GM15510 (cell line): Measurements from ENCODE around the gene RSPO3.

Experiments
- POLR2A ChIP-seq: IDR thresholded peaks from 3 replicates; pipeline ENCODE4 v1.6.1; 2011; ENCODE audit warnings: borderline replicate concordance; ENCODE audit not compliant: insufficient read length; ENCODE audit errors: extremely low read depth

RSPO3 gene

DNA sequence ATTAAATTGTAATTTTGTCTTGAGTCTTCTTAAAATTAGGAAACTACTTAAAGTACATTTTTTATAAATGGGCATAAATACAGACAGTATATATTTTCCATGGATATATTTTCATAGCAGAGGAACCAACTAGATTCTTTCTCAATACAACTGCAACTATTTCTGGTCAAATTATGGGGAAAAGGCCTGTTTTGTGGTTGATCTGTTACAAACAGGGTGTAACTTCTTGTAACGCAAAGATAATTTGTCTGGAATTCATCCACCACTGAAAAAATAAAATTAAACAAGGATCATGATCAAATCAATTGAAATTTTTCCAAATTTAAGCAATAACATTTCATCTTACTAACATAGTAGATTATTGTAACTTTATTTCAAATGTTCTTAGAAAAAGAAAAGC, 81.0 kb downstream of the RSPO3 start:
- no peak for TF ChIP-seq POLR2A

DNA sequence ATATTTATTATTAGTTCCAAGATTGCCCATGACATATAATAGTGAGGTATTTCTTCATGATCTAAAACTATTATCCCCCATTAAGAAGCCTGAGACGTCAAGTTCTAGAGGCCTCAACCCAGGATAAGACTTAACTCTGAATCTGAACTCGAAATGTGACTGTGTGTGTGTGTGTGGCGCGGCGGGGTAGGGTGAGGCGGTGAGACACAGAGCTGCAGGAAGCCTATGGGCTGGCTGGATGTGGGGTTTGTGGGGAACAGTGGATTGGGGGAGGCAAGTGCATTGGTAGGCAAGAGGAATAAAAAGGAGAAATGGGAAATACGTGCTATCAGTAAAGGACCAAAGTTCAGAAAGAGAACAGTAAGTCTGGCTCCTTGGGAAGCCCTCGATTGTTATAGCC, 81.6 kb downstream of the RSPO3 start:
- no peak for TF ChIP-seq POLR2A

DNA sequence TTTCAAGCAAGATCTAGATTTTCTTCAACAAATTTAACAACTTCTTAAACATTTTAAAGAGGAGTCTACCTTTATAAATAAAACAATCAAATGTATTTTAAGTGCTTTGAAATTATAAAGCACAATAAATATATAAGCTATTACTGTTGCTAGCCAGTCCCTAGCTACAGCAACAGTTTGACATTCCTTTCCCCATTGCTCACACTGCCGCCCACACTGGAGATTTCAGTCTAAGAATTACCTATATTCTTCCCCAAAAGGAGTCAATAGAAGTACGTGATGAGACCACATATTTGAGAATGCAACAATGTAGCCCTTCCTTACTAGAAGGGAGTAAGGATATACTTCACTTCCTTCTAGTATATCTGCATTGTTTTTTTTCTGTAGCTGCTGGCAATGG, 82.8 kb downstream of the RSPO3 start:
- TF ChIP-seq POLR2A = no peak

DNA sequence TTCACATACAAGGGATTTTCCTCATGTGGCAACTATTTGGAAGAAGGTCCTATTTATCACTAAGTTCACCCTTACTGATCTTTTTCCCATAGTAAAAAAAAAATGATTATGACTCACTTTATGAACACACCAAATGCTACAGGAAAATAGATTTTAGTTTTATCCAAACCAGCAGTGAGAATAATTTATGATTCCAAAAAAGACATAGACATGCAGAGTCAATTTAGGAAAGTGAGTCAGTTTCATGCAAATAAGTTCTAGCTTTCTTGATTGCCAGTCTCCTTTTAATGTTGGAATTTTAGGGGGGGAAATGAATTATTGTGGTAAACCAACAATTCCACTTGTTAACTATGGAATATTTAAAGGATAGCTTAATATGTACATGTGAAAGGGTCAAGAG, 84.2 kb downstream of the RSPO3 start:
- no peak for TF ChIP-seq POLR2A

DNA sequence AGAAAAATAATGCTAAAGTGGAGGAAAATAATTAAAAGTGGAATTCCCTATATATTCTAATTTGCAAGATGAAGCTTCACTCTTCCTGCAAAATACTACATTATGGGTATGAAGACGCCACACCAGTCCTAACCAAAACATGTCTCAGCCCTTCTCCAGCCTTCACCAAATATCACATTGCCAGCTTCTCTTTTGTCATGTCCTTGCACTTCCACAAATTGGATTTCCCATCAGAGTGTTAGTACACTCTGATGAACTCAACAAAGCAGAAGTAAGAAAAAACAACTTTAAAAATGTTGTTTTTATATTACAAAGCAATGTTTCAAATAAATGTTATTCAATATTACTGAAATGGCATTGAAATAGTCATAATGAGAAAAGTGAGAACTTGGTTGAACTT, 85.8 kb downstream of the RSPO3 start:
- no peak for TF ChIP-seq POLR2A

DNA sequence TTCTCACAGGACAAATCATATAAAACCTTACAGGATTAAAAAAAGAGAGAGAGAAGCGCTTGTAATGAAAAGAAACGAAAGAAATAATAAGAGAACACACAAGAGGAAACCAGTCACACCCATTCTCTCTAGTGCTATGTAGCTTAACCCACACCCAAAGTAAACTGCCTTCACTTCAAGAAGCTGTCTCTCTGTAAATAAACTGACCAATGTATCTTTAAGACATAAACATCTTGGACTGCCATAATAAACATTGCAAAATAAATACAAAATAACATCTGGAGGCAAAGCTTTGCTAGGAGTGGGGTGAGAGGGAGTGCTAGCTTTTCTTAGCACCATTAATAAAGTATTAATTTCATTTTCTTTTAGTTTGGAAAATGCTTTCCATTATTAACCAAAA, 86.6 kb downstream of the RSPO3 start:
- no peak for TF ChIP-seq POLR2A

DNA sequence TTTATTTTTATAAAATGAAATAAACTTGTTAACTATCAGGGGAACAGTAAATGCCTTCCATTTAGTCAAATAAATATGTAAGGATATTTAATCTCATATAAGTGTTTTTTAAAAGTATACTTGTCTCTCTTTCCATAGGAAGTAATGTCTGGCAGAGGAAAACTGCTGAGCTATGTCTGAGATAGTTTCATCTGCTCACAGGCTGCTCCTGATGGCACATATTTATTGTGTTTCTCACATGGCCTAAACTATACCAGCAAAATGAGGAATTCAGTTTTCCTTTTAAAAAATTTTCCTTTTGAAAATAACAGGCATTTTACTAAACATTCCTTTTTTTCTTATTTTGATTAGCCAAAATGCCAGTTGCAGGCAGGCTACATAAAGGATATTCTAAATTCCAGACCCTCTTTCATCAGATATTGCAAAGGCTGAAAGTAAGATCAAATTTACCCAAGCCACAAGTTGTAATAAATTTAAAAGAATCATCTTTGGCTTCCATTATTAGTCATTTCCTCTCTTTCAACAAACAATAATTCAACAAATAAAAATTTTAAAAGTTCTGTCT, 88.1 kb downstream of the RSPO3 start:
- no peak for TF ChIP-seq POLR2A

DNA sequence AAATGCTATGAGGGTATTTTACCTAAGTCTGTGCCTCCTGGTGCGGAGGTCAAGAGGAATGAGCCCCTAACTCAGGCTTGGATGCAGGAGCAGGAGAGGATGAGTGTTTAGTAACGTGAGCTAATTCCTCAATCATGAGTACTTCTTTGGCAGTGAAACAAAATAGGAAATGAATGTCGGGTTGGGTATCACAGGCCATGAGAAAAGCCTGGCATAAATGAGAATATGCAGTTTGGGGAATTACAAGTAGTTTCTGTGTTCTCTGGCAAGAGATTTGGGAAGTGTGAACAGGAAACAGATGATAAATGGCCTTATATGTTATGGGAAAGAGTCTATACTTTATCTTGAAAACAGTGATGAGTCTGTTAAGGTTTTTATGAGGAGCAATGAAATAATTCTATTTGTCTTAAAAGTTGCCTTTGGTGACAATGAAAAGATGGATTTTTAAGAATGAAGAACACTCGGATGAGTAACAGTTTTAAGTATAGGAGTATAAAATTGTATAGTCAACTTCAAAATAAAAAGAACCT, 89.2 kb downstream of the RSPO3 start:
- no peak for TF ChIP-seq POLR2A

DNA sequence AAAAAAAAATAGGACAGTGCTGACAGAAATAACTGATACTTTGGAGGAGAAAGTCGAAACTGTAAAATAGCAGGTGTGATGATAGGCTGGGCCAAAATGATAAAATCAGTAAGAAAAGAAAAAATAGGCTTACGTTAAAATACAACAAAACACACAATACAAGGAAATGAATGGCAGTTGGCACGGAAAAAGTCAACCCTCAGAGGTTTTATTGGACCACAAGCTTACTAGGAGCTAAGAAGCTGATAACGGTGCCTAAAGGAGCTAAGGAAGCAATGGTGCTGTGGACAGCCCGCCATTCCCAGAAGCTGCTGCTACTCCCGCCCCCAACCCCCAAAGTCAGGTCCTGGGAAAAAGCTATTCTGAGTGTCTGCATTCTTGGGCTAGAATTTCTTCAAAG, 92.3 kb downstream of the RSPO3 start:
- TF ChIP-seq POLR2A = no peak

DNA sequence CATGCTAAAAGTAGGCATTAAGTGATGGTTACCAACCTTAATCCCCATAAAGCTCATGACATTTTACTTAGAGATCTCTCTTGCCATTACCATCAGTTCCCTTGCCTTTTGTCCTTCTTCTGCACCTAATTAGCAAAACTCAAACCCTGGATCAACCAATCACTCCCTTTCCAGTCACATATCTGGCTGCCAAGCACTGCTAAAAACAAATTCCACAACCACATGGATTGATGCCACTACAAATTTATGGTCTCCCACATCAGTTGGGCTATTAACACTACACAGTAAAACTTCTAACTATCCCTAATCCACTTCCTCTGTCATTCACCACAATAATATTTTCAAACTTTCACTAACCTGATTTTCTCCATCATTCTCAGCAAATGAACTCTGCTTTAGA, 93.9 kb downstream of the RSPO3 start:
- TF ChIP-seq POLR2A = no peak

DNA sequence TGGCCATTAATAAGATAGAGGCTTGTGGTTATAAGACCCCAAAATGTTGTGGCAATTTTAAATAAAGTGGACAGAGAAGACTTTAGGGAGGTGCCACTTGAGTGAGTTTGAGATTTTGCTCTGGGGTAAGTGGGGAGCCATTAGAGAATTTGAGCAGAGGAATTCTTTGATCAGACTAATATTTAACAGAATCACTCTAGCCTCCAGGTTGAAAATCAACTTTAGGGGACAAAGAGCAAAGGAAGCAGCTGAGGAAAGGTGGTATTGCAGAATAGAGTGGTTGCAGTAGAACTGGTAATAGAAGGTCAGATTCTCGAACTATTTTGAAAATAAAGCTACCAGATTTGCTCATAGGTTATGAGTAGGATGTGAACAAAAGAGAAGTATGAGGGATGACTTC, 97.5 kb downstream of the RSPO3 start:
- no peak for TF ChIP-seq POLR2A

DNA sequence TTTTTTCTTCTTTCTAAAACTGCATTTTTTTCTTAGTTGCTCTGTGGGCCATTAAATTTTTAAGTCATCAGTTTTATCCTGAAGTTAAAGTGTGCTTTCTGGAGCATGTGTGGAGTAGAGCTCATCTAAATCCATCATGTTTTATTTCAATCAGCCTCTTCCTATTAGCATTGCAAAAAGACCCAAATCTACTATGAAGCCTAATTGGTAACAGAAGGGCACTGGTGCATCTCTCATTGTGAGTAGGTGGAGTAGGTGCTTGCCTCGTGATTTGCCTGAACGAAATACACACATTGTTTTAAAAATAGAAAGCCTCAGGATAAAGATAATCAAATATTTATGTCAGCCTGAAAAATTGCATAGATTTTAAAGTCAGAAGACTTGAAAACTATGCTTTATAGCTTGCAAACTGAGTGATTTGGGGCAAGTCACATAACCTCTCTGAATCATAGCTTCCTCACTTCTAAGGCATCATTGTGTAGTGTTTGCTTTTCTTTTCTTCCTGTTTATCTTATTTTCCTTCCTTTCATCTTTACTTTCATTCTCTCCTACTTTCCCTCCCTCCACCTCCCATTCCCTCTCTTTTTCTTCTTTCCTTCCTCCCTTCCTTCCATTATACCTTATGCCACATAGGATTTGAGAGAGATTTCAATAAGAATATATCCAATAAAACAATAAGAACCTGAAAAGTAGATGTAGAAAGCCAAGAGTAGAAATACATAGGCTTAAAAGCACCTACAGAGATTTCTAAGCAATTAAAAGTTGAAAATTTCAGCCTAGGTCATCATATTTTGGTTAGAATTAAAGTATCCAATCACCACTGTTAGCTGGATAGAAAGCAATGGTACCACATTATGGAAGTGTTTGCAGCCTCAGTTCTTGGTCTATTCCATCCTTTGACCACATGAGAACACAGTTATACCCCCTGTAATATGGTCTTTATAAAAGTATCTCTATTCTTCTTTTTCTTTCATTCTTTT, 98.6 kb downstream of the RSPO3 start:
- no peak for TF ChIP-seq POLR2A

DNA sequence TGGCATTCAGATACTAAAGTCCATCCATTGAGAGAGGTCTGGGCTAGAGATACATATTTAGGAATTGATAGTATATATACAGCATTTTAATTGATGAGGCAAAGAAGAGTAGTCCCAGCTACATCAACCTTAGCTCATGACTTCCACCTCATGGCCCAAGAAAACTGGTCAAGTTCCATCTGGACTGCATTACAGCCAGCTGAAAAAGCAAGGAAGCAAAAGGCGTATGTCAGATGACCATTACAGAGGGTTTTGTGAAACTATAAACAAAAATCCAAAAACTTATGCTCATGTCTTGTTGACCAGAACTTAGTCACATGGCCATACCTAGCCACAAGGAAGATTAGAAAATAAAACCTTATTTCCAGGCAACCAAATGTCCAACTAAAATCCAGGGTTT, 101.4 kb downstream of the RSPO3 start:
- TF ChIP-seq POLR2A = no peak

DNA sequence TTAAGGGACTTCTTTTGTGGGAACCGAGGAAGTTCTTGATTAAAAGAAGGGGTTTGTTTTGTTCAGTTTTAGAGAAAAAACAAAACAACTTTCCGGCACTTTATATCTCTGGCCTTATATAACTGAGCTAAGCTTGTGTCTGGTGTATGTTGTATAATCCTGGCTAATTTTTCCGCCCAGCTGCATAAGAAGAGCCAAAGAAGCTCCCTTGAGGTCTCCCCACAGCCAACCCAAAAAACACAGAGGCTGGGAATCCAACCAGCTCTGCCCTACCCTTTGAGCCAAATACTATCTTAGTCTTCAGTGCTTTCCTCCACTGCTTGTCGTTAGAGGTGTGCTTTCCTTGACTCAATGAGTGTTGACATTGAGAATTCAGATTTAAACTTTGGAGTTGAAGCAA, 102.7 kb downstream of the RSPO3 start:
- TF ChIP-seq POLR2A = no peak

DNA sequence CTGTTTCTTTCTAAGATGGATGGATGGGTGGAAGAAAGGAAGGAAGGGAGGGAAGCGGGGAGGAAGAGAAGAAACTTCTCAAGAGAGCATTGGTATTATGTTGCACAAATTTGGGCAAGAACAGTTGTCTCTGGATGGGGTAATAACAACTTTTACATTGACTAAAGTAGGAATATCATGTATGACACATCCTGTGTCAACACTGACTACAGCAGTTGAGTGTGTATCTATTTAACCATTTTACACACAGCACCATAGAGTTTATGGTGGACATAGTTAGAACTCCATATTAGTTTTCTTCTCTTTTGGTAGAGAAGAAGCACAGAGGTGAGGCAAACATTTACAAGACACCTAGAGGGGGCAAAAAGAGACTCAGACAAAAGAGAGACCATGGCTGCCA, 103.9 kb downstream of the RSPO3 start:
- no peak for TF ChIP-seq POLR2A

DNA sequence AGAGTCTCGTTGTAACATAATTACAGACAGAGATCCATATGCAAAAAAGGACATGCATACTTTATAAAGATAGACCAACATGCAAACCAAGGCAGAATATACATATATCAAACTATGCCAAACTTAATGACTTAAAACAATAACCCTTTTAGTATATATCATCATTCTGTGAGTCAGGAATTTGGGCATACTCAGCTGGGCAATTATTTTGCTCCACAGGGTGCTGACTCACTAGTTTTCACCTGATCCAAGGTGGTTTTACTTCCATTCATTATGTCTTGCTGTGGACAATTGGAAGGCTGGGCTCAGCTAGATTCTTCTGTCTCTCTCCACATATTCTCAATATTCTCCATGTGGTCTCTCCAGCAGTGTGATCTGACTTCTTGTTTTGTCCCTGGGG, 107.0 kb downstream of the RSPO3 start:
- no peak for TF ChIP-seq POLR2A
